GM10266 (cell line): Measurements from ENCODE around the gene PTGDR2.

Experiments used
- DNase-seq: peaks from one replicate; pipeline ENCODE4 v3.0.0; 2012; ENCODE audit errors: extremely low spot score
- CTCF ChIP-seq: IDR thresholded peaks from 2 replicates; pipeline ENCODE4 v1.5.1; 2012; ENCODE audit warnings: mild to moderate bottlenecking, low read depth; ENCODE audit not compliant: control insufficient read depth, insufficient read depth; ENCODE audit errors: missing control alignments

The PTGDR2 gene

GRCh38 chr11:60855726-60856633 is at the start of gene PTGDR2:
Gene PTGDR2 (minus strand): TSS chr11:60855950. CDS start chr11:60853722, 2,228 bp downstream.
- no peak for DNase-seq
- no peak for TF ChIP-seq CTCF

- no peak for DNase-seq
- no peak for TF ChIP-seq CTCF
Measured at GRCh38 chr11:60905047-60905446, 49.3 kb upstream of the PTGDR2 start.

- DNase-seq, result no peak
- TF ChIP-seq CTCF, result no peak
Measured at GRCh38 chr11:60902625-60903024, 46.9 kb upstream of the PTGDR2 start.

- no peak for DNase-seq
- no peak for TF ChIP-seq CTCF
Measured at GRCh38 chr11:60900673-60901404, 45.1 kb upstream of the PTGDR2 start.

GRCh38 chr11:60899977-60900376 is 44.2 kb upstream of the PTGDR2 start:
- no peak for DNase-seq
- peak; percentile 4 for TF ChIP-seq CTCF

GRCh38 chr11:60899046-60899936 is 43.5 kb upstream of the PTGDR2 start:
- DNase-seq, result peak; percentile 47

More at GRCh38 chr11:60899046-60899936, 43.5 kb upstream of the PTGDR2 start:
- TF ChIP-seq CTCF, result peak; percentile 94
